Osteocyte (in vitro differentiated cells): ENCODE data around the gene CACNA2D3. TPM values are rescaled to one million over a fixed set of nuclear protein-coding genes. Genes with fewer than 3 reads are reported as not detected.

Experiments used
- DNase-seq: peaks from one replicate; pipeline ENCODE4 v3.0.0; 2021; ENCODE audit warnings: mixed read lengths; ENCODE audit not compliant: unreplicated experiment; ENCODE audit errors: extremely low spot score
- H3K27ac Mint-ChIP-seq: one replicate; pipeline ENCODE4 v1.8.0; 2021; ENCODE audit warnings: mild to moderate bottlenecking, mixed read lengths; ENCODE audit not compliant: unreplicated experiment
- H3K27me3 Mint-ChIP-seq: one replicate; pipeline ENCODE4 v1.8.0; 2021; ENCODE audit warnings: mixed read lengths; ENCODE audit not compliant: unreplicated experiment
- H3K36me3 Mint-ChIP-seq: one replicate; pipeline ENCODE4 v1.8.0; 2021; ENCODE audit warnings: mixed read lengths; ENCODE audit not compliant: unreplicated experiment
- H3K4me1 Mint-ChIP-seq: one replicate; pipeline ENCODE4 v1.8.0; 2021; ENCODE audit warnings: mixed read lengths; ENCODE audit not compliant: unreplicated experiment
- H3K4me3 Mint-ChIP-seq: one replicate; pipeline ENCODE4 v1.8.0; 2021; ENCODE audit warnings: mild to moderate bottlenecking, moderate library complexity, mixed read lengths; ENCODE audit not compliant: unreplicated experiment
- H3K9me3 Mint-ChIP-seq: one replicate; pipeline ENCODE4 v1.8.0; 2021; ENCODE audit warnings: mixed read lengths; ENCODE audit not compliant: unreplicated experiment
- total RNA-seq: library from RNA; stranded (reverse); gene quantifications from 2 replicates; pipeline ENCODE4 v1.2.1, GENCODE V29; 2021
- TF ChIP-seq, protein P1 (sequence below): fragments of 200-600 bp; sonication (generic); IDR thresholded peaks from 2 replicates; pipeline ENCODE4 v1.5.0; 2021; ENCODE audit warnings: antibody characterized with exemption, mild to moderate bottlenecking, moderate library complexity

The CACNA2D3 gene
- total RNA-seq, 1 donor from 2014 or later = 0.46 TPM

DNA sequence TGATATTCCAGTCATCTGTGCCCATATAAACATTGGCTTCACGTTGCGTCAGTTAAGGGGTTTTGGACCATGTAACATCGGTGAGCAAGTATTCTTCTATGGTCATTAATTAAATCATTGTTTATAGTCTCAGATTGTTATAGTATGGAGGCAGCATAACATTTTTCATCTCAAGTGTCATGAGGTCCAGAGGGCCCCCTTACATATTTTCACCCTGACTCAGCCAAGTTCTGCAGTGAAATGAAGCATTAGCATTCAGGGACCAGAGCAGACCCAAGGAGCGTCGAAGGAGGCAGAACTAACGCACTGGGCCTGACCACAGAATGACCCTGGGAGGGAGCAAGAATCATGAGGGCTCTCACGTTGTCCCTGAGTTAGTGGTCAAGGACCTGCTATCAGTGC is 634.0 kb downstream of the CACNA2D3 start:
- TF ChIP-seq, protein P1, sequence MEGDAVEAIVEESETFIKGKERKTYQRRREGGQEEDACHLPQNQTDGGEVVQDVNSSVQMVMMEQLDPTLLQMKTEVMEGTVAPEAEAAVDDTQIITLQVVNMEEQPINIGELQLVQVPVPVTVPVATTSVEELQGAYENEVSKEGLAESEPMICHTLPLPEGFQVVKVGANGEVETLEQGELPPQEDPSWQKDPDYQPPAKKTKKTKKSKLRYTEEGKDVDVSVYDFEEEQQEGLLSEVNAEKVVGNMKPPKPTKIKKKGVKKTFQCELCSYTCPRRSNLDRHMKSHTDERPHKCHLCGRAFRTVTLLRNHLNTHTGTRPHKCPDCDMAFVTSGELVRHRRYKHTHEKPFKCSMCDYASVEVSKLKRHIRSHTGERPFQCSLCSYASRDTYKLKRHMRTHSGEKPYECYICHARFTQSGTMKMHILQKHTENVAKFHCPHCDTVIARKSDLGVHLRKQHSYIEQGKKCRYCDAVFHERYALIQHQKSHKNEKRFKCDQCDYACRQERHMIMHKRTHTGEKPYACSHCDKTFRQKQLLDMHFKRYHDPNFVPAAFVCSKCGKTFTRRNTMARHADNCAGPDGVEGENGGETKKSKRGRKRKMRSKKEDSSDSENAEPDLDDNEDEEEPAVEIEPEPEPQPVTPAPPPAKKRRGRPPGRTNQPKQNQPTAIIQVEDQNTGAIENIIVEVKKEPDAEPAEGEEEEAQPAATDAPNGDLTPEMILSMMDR = no peak
- Mint-ChIP-seq H3K4me3 (no peak overlapping the region), H3K27me3 (no peaks in the 10 kb centered on the region), H3K27ac (no peak overlapping the region), H3K36me3 (no peaks in the 10 kb centered on the region), H3K4me1 (peaks cover 5% of the 10 kb centered on the region), H3K9me3 (no peaks in the 10 kb centered on the region)
- no peak for DNase-seq

DNA sequence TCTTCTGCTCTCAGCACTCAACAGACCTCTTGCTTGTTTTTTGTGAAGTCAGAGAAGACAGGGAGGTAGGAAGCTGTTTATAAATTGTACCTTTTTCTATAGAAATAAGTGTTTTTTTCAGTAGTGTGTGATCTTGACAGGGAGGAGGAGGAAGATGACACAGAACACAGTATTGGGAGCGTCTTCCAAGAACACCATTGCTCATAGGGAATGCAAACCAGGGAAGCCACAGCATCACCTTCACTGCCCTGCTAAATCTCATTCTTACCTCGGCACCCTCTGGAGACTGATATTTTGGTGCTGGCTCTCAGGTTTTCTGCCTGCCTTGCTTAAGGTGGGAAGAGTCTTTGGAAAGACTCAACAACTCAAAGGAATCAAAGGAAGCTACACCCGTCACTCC is 636.1 kb downstream of the CACNA2D3 start:
- H3K36me3 Mint-ChIP-seq = no peaks in the 10 kb centered on the region
- TF ChIP-seq, protein P1 = no peak
- H3K27me3 Mint-ChIP-seq = no peaks in the 10 kb centered on the region
- peaks cover 5% of the 10 kb centered on the region for H3K4me1 Mint-ChIP-seq
- DNase-seq = no peak
- H3K4me3 Mint-ChIP-seq = no peak overlapping the region
- H3K9me3 Mint-ChIP-seq = no peaks in the 10 kb centered on the region
- H3K27ac Mint-ChIP-seq = no peak overlapping the region

DNA sequence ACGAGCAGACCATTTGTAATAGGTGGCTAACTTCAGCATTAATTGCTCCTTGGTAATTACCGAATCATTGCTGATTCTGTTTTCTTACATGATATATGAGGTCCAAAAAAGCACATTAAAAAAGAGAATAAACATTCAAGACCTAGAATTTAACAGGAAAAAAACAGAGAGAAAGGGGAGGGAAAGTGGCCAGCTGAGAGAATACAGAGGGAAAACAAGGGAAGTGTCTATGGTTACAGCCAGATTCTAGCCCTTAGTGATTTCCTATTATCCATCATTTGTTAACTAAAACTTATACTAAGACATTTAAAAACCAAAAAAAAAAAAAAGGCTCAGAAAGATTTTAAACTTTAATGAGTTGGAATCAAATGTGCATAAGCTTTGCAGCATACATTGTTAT is 636.8 kb downstream of the CACNA2D3 start:
- DNase-seq = no peak
- Mint-ChIP-seq H3K27ac (no peak overlapping the region), H3K9me3 (no peaks in the 10 kb centered on the region), H3K27me3 (no peaks in the 10 kb centered on the region), H3K36me3 (no peaks in the 10 kb centered on the region), H3K4me3 (no peak overlapping the region), H3K4me1 (peaks cover 5% of the 10 kb centered on the region)
- TF ChIP-seq, protein P1 = no peak

DNA sequence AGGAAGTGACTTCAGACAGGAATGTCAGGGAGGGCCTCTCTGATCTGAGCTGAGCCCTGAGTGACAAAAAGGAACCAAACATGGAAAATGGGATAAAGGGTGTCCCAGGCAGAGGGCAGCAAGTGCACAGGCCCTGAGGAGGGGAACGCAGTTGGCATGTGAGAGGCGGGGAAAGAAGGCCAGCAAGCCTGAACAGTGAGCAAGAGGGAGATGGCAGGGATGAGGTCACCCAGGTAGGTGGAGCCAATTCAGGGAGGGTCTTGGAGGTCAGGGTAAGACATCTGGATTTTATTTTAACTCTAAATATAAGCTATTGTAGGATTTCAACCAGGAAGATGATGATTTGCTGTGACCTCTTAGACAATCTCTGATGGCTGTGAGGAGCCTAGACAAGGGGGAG is 637.8 kb downstream of the CACNA2D3 start:
- TF ChIP-seq, protein P1 = no peak
- DNase-seq = no peak
- H3K4me1 Mint-ChIP-seq = peaks cover 5% of the 10 kb centered on the region

DNA sequence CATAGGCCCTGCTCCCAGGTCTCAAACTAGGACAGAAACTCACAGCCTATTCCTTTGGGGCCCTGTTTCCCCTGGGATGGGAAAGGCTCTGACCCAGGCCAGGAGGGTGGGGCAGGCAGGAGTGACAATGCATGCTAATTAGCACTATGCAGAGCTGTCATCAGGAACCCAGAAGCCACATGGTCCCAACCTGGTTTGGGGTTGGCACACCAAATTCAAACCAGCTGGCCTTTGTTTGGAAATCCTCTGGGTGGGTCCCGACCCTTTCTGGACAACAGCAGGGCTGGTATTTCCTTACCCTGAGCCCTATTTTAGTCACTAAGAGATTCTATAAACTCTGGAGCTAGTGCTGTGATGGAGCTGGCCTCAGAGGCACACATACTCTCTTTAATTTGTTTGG is 639.3 kb downstream of the CACNA2D3 start:
- no peaks in the 10 kb centered on the region for H3K36me3 Mint-ChIP-seq
- H3K9me3 Mint-ChIP-seq = no peaks in the 10 kb centered on the region
- H3K4me3 Mint-ChIP-seq = no peak overlapping the region
- H3K4me1 Mint-ChIP-seq = no peaks in the 10 kb centered on the region
- TF ChIP-seq, protein P1 = no peak
- peaks cover 7% of the 10 kb centered on the region for H3K27me3 Mint-ChIP-seq
- H3K27ac Mint-ChIP-seq = no peak overlapping the region
- DNase-seq = no peak

More for the DNA sequence above, 637.8 kb downstream of the CACNA2D3 start:
- H3K27me3 Mint-ChIP-seq = no peaks in the 10 kb centered on the region
- no peak overlapping the region for H3K27ac Mint-ChIP-seq
- H3K4me3 Mint-ChIP-seq = no peak overlapping the region
- H3K9me3 Mint-ChIP-seq = no peaks in the 10 kb centered on the region
- H3K36me3 Mint-ChIP-seq = no peaks in the 10 kb centered on the region
